ENCODE data around the gene CTXND1. TPM values are rescaled to one million over a fixed set of nuclear protein-coding genes. Genes with fewer than 3 reads are reported as not detected.

The CTXND1 gene
- total and polyA plus RNA-seq, 2 of the 8 experiments (the other 6 are each of a cell fraction or from before 2014, with no cell fraction given) = 0.03 TPM; not detected in 1

Other genes with a start within 250 kb of the CTXND1 start
- gene ZFAND6, start 192.5 kb downstream of the CTXND1 start, total RNA-seq (2021; fragmentation: NEBNext Ultra II Directional; extraction: Animal tissue kit (Norgen Biotek cat#: 25700)) = 122 and 136 TPM in 2 replicates
- gene ZFAND6, start 192.5 kb downstream of the CTXND1 start, polyA plus RNA-seq (2011; rRNA removed) = 158 and 237 TPM in 2 replicates
- 19.0 and 21.7 TPM in 2 replicates for gene FAH, start 99.2 kb downstream of the CTXND1 start, total RNA-seq (2021; fragmentation: NEBNext Ultra II Directional; extraction: Animal tissue kit (Norgen Biotek cat#: 25700))
- gene FAH, start 99.2 kb downstream of the CTXND1 start, polyA plus RNA-seq (2011; rRNA removed) = 20.0 and 26.6 TPM in 2 replicates
- 13.8 and 14.6 TPM in 2 replicates for gene ARNT2, start 152.2 kb upstream of the CTXND1 start, total RNA-seq (2021; fragmentation: NEBNext Ultra II Directional; extraction: Animal tissue kit (Norgen Biotek cat#: 25700))
- gene ARNT2, start 152.2 kb upstream of the CTXND1 start, polyA plus RNA-seq (2011; rRNA removed) = 9.5 and 10.0 TPM in 2 replicates

All from H1 (cell line).